Mucosa of descending colon (tissue), 3 donors: Measurements from ENCODE around the gene UTS2. TPM values are rescaled to one million over a fixed set of nuclear protein-coding genes. Genes with fewer than 3 reads are reported as not detected.

Source experiments
- ATAC-seq: fragments of 200-7000 bp; cut with Tn5 transposase; one replicate; pipeline ENCODE4 v1.9.1; 2020; ENCODE audit warnings: mild to moderate bottlenecking, moderate library complexity
- DNase-seq, 3 donors: peaks; one replicate each; pipeline ENCODE4 v3.0.0-alpha.2; 2020
- H3K36me3 ChIP-seq: fragments of 200-600 bp; one replicate; pipeline ENCODE4 v1.8.0; 2021; ENCODE audit warnings: low read depth, mild to moderate bottlenecking
- H3K4me1 ChIP-seq: fragments of 200-600 bp; one replicate; pipeline ENCODE4 v1.8.0; 2021; ENCODE audit warnings: low read depth, mild to moderate bottlenecking
- H3K4me3 ChIP-seq: fragments of 200-600 bp; one replicate; pipeline ENCODE4 v1.8.0; 2021; ENCODE audit warnings: mild to moderate bottlenecking
- H3K9me3 ChIP-seq: fragments of 200-600 bp; one replicate; pipeline ENCODE4 v1.8.0; 2021; ENCODE audit warnings: mild to moderate bottlenecking
- CTCF ChIP-seq: fragments of 200-600 bp; IDR thresholded peaks from one replicate; pipeline ENCODE4 v1.8.0; 2022; ENCODE audit warnings: antibody characterized with exemption, mild to moderate bottlenecking
- intact Hi-C, 2 donors: fragments of 100-400 bp; cut with DNase I in 1 of 2; cut with micrococcal nuclease in 1 of 2; formaldehyde crosslinking; loops; one replicate each; pipeline versions ENCODE4 v1.11.0 to v1.11.1; 2022; cut with DNase I, micrococcal nuclease
- total RNA-seq, 3 donors: library from RNA; stranded (reverse); fragmentation: NEBNext Ultra II Directional in 2 of 3; extraction: Animal tissue kit (Norgen Biotek cat#: 25700) in 2 of 3; gene quantifications; one replicate each; pipeline versions ENCODE4 v1.2.1 to v1.2.4, GENCODE V29; 2021 to 2023
- donor health status: DM: no; HTN: no; CAD: no; lungs with moderate emphysema.
- donor health status: DM: no; HTN: no; CAD: no.
- donor health status: DM: no; HTN: yes; CAD: no.

UTS2 gene
- total RNA-seq, 3 donors from 2014 or later, result 0.17 TPM; not detected in 2

- intact Hi-C loops, result no loop called here
- Histone ChIP-seq H3K4me1 (no peaks in the 10 kb centered on the region), H3K9me3 (no peaks in the 10 kb centered on the region), H3K4me3 (no peak overlapping the region), H3K36me3 (no peaks in the 10 kb centered on the region)
- ATAC-seq (no peak), DNase-seq (peak in 1 of 3 donors; percentile 10)
- no peak for TF ChIP-seq CTCF
Measured at GRCh38 chr1:7856345-7856744, 3.5 kb upstream of the UTS2 start.

- DNase-seq, result no peak
- intact Hi-C loops, result no loop called here
- Histone ChIP-seq H3K9me3 (no peaks in the 10 kb centered on the region), H3K4me1 (no peaks in the 10 kb centered on the region), H3K4me3 (no peak overlapping the region), H3K36me3 (no peaks in the 10 kb centered on the region)
- ATAC-seq, result no peak
- TF ChIP-seq CTCF, result no peak
Measured at GRCh38 chr1:7853684-7854026, 790 bp upstream of the UTS2 start.

GRCh38 chr1:7850786-7851185, 2.1 kb downstream of the UTS2 start:
- intact Hi-C loops, result no loop called here
- H3K9me3 ChIP-seq, result no peaks in the 10 kb centered on the region
- H3K4me3 ChIP-seq, result no peak overlapping the region
- no peak for DNase-seq
- H3K4me1 ChIP-seq, result no peaks in the 10 kb centered on the region
- no peak for ATAC-seq
- H3K36me3 ChIP-seq, result no peaks in the 10 kb centered on the region
- TF ChIP-seq CTCF, result no peak

DNA sequence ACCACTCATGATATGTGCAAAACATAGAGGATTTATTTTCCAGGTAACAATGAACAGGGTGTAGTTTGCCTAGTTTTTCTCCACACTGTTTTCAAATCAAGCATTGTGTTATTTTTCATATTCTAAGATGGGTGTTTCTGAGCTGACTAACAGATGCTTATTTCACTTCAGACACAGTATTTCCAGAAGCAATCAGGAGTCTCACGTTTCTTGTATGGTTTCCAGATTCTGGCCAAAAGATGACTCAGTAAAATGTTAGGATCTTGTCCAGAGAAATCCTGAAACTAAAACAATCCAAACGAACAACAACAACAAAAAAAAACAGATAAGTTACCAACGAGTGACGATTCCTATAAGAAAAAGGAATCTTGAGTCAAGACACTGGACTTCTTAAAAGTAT, 5.3 kb downstream of the UTS2 start:
- H3K9me3 ChIP-seq, result no peaks in the 10 kb centered on the region
- ATAC-seq, result no peak
- no peak for TF ChIP-seq CTCF
- DNase-seq, result no peak
- no peaks in the 10 kb centered on the region for H3K36me3 ChIP-seq
- H3K4me3 ChIP-seq, result no peak overlapping the region
- no peaks in the 10 kb centered on the region for H3K4me1 ChIP-seq
- intact Hi-C loops, result no loop called here

- Histone ChIP-seq H3K36me3 (no peaks in the 10 kb centered on the region), H3K4me1 (no peaks in the 10 kb centered on the region), H3K4me3 (no peak overlapping the region), H3K9me3 (no peaks in the 10 kb centered on the region)
- ATAC-seq (no peak), DNase-seq (no peak)
- intact Hi-C loops, result no loop called here
- no peak for TF ChIP-seq CTCF
Measured at GRCh38 chr1:7846656-7847055, 6.2 kb downstream of the UTS2 start.

DNA sequence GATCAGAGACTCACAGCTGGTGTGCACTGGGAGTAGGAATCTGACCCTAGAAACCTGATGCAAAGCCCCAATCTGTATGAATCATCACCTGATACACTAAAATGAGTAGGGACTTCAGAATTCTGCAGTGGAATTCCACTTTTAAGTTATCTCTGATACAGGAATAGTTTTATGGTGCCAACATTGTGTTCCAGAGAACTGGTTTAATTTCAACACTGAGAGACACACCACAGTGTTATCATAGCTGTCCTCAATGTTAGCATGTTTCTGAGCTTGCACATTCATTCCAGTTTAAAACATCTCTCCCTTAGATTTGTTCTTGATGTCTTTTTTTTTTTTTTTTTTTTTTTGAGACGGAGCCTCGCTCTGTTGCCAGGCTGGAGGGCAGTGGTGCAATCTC, 7.1 kb downstream of the UTS2 start:
- TF ChIP-seq CTCF, result no peak
- Histone ChIP-seq H3K9me3 (no peaks in the 10 kb centered on the region), H3K4me1 (no peaks in the 10 kb centered on the region), H3K36me3 (no peaks in the 10 kb centered on the region), H3K4me3 (no peak overlapping the region)
- DNase-seq (no peak), ATAC-seq (no peak)
- intact Hi-C loops, result no loop called here
